Activated CD8-positive, alpha-beta memory T cell treated with anti-CD3 and anti-CD28 coated beads, Interleukin-2, amount 50 U/mL, for 4 hours (primary cell): Measurements from ENCODE around the gene CD22.
"Not testable (repeated sequence)": the region's sequence is repeated elsewhere in the genome, so short reads cannot be mapped to it uniquely, and the experiment has no call there.

Experiments
- DNase-seq: peaks from one replicate; pipeline ENCODE4 v3.0.0-alpha.2; 2020

CD22 gene

DNA sequence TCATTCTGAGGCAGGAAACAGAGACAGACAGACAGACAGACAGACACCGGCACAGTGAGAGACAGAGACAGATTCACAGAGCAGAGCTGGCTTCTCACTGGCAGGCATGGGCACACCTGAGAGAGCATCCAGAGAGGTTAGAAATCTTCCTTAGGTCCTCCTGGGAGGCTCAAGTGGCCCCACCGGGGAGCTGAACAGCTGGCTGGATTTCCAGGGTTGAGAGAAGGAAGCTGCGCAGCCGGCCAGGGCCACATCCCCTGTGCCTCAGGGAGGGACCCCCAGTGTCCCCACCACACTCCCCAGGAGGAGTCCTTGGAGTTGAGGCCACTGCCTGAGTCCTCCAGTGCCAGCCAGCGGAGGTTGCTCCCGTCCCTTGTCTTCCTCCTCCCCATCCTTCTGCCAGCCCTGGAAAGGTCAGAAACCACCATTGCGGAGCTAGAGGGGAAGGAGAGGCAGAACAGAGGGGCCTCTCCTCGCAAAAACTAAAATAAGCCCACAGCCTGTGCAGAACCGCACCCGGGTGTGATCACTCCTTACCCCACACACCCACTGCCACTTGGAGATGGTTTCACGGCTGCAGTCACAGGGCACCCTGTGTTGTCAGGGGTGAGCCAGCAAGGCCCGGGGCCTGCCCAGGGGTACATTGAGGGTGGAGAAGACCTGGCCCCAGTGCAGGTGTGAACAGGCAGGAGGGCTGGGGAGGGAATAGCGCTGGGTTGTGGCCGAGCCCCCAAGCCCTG lies 33.4 kb downstream of the CD22 start:
- DNase-seq = no peak

DNA sequence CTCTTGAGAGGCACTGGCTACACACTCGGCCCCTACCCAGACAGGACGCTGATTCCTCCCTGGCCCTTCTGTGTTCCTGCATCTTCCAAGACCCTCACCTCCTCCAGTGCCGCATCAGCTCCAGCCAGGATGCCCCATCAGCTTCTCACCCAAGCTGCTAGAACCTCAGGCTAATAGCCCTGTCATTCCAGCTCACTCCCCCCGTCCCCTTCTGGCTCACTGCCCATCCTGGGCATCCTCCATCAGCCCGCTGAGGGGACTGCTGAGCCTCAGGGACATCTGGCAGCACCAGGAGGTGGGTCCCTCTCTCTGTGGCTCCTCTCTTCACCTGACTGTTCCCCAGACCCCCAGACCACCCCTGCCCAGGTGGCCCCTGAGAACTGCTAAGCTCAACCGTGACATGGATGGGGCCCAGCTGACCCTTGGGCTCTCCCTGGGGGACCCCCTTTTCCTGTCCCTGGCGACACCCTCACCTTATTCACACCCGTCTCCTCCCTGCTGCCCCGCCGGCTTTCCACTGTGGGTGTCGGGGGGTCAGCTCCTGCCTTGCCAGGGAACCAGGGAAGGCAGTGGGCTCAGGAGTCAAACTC lies 34.1 kb downstream of the CD22 start:
- DNase-seq = no peak

DNA sequence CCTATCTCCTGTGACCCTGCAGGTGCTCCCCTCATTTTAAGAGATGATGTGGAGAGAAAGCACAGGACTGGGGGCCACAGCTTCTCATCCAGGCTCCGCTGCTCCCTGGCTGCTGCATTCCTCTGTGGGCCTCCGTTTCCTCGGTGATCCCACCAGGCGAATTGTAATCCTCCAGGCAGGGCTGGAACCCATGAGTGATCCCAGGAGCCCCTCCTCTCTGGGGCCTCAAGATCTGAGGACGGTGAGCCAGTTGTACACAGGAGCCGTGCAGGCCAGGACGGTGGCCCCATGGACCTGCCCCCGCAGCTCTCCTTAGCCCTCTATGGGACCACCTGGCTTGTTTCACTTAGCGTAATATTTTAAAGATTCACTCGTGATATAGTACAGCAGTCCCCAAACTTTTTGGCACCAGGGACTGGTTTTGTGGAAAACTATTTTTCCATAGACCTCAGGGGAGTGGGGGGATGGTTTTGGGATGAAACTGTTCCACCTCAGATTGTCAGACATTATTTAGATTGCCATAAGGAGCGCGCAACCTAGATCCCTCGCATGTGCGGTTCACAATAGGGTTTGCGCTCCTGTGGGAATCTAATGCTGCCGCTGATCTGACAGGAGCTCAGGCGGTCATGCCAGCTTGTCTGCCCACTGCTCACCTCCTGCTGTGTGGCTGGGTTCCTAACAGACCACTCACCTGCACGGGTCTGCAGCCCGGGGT lies 34.9 kb downstream of the CD22 start:
- no peak for DNase-seq

DNA sequence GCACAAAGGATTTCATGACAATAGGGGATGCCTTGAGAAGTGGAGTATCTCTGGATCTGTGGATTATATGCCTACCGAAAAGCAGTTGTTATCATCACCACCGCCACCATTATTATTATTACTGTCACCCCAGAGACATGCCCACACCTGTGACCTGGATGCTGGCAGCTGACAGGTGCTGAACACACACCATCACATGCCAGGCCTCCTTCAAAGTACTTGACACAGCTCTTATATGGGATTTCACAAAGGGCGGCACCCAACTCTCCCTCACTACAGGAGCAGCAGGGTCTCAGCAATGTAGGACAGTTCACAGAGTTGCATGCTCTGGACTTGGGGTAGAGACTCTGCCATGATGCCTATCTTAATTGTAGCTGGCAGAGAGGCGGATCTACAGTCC lies 36.3 kb downstream of the CD22 start:
- no peak for DNase-seq

DNA sequence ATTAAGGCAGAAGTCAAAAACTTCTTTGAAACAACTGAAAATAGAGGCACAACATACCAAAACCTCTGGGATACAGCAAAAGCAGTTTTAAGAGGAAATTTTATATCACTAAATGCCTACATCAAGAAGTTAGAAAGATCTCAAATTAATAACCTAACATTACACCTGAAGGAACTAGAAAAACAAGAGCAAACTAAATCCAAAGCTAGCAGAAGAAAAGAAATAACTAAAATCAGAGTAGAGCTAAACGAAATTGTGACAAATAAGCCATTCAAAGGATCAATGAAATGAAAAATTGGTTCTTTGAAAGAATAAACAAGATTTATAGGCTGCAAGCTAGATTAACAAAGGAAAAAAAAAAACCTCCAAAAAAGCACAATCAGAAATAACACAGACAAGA lies 39.4 kb downstream of the CD22 start:
- DNase-seq = no peak

- DNase-seq = no peak
Measured at GRCh38 chr19:35369522-35369921, 40.5 kb downstream of the CD22 start.

- no peak for DNase-seq
Measured at GRCh38 chr19:35370722-35371121, 41.7 kb downstream of the CD22 start, which contains the start of gene GPR42. TSS of gene GPR42 (plus strand) at chr19:35371068. CDS start at chr19:35371360, 292 bp downstream.

DNA sequence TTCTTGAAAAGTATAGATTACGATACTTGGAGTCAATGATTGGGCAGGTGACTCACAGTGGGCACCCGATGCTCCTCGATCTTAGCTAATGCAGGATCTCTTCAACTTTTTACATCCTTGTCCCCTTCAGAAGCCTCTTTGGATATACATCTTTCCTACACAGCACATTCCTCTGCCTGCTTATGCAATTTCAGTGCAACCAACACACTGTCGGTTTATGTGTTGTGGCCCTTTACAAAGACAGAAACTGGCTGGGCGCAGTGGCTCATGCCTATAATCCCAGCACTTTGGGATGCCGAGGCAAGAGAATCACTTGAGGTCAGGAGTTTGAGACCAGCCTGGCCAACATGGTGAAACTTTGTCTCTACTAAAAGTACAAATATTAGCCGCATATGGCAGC lies 44.5 kb downstream of the CD22 start:
- DNase-seq = no peak

- DNase-seq = not testable (repeated sequence)
Measured at GRCh38 chr19:35374031-35374430, 45.0 kb downstream of the CD22 start.

DNA sequence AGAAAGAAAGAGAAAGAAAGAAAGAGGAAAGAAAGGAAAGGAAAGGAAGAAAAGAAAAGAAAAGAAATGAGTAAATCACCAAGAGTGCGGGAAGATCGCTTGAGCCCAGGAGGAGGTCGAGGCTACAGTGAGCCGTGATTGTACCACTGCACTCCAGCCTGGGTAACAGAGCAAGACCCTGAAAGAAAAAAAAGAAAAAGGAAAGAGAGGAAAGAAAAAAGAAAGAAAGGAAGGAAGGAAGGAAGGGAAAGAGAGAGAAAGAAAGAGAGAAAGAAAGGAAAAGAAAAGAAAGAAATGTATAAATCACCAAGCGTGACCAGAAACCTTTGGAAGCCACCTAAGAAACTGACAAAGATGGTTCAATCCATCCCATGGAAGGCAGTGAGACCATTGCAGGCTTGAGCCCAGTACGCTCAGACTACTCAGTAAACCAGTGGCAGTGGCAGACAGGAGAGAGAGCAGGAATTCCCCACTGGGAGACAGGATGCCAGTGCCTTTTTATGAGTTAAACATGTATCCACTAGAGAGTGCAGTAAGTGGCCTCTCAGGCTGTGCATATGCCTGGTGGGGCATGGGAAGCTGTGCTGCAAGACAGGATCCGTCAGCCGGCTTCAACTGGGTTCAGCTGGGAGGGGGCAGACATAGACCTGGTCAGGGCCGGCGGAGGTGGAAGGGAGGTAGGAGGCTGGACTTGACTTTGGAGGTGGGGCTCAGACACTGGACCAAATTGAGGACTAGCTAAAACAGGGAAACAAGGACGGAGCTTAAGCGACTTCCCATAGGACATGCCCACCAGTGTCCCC lies 46.7 kb downstream of the CD22 start:
- no peak for DNase-seq

GRCh38 chr19:35377656-35378055 lies 48.7 kb downstream of the CD22 start:
- no peak for DNase-seq

DNA sequence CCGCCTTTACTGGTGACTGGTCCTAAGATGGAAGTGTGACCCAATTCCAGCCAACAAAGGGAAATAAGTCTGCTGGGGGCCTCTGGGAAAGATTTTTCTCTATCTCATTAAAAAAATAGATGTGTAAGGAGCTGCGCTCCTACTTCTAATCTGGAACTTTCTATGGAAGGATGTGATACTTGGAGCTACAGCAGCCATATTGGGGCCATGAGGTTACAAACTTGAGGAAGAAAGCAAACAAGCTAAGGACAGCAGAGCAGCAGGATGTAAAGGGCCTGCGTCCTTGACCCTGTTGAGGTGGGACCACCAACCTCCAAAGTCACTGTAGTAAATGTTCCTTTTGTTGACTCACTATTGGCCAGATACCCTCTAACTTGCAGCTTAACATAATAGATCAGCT lies 49.4 kb downstream of the CD22 start:
- no peak for DNase-seq

DNA sequence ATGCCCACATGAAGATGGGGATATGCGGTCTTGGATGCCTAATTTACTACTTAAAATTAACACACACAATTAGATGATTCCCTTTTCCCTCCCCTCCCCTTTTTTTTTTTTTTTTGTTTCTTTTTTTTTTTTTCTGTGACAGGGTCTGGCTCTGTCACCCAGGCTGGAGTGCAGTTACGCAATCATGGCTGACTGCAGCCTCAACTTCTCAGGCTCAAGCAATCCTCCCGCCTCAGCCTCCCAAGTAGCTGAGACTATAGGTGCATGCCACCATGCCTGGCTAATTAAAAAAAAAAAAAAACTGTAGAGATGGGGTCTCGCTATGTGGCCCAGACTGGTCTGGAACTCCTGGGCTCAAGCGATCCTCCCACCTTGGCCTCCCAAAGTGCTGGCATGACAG lies 50.6 kb downstream of the CD22 start:
- not testable (repeated sequence) for DNase-seq

- no peak for DNase-seq
Measured at GRCh38 chr19:35379992-35380391, 51.0 kb downstream of the CD22 start.

DNA sequence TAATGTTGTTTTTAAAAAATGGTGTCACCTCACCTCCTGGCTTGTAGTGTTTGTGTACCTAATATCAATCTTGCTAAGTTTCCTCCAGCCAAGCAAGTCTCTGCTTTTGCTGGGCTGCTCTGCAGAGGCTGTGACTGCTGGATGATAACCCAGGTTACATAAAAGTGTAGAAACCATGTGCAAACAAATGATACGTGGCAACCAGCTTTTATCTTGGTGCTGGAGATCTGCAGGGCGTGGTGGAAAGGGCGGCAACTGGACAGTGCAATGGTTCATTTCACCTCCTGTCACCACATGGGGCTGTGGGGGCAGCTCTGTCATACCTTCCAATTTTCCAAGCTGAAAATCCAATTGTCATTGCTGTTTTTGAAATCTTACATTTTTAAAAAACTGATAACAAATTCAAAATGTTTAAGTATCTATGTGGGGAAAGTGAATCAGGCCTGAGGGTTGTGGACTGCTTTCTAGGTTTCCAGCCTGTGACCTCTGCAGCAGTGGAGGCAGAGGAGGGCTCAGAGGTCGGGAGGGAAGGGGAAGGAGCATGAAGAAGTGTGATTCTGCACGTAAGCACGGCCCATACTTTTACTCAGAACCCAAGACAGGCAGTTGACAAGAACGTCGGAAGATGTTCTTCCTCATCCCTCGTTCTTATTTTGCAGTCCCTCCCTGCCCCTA lies 51.6 kb downstream of the CD22 start:
- DNase-seq = no peak

DNA sequence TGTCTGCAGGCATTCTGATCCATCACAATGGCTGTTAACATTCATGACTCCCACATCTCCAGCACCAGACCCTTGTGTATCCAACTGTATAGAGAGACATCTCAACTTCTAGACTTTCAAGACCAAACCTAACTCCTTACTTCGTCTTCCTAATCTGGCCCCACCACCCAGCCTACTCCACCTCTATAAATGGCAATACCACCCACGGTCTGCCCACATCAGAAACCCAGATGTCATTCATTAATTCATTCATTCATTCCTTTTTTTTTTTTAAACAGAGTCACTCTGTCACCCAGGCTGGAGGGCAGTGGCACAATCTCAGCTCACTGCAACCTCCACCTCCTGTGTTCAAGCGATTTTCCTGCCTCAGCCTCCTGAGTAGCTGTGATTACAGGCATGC lies 52.3 kb downstream of the CD22 start:
- DNase-seq = no peak

DNA sequence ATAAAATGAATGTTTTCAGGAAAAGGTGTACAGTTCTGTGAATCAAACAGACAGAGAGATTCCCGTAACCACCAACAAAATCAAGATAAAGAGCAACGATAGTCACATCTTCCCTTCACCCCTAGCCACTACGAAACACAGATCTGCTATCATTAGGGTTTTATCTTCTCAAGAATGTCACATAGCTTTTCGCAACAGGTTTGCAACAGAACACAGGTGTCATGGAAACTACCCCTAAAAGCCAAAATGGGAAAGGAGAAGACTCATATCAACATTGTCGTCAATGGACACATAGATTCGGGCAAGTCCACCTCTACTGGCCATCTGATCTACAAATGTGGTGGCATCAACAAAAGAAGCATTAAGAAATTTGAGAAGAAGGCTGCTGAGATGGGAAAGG lies 52.9 kb downstream of the CD22 start:
- DNase-seq = no peak

- no peak for DNase-seq
Measured at GRCh38 chr19:35383536-35383935, 54.5 kb downstream of the CD22 start.

GRCh38 chr19:35388277-35389054 lies 59.5 kb downstream of the CD22 start:
- no peak for DNase-seq

- DNase-seq = no peak
Measured at GRCh38 chr19:35389192-35389861, 60.3 kb downstream of the CD22 start.
